GM23338 (cell line): ENCODE data around the gene SLC8A1. TPM values are rescaled to one million over a fixed set of nuclear protein-coding genes. Genes with fewer than 3 reads are reported as not detected.

Experiments used
- CREB1 ChIP-seq: fragments of 250-450 bp; sonication (Bioruptor Pico); IDR thresholded peaks from 2 replicates; pipeline ENCODE4 v1.5.0; 2020; ENCODE audit warnings: low read depth, mild to moderate bottlenecking, moderate library complexity
- ETS1 ChIP-seq: IDR thresholded peaks from 2 replicates; pipeline ENCODE4 v1.6.1; 2016; ENCODE audit warnings: antibody characterized with exemption
- JUNB ChIP-seq: IDR thresholded peaks from one replicate; pipeline ENCODE4 v1.6.1; 2016; ENCODE audit warnings: antibody characterized with exemption; ENCODE audit not compliant: unreplicated experiment
- NANOG ChIP-seq: IDR thresholded peaks from 2 replicates; pipeline ENCODE4 v1.6.1; 2016; ENCODE audit warnings: antibody characterized with exemption, borderline replicate concordance
- ZNF114 ChIP-seq: fragments of 250-450 bp; sonication (Bioruptor Pico); IDR thresholded peaks from 2 replicates; pipeline ENCODE4 v1.5.0; 2020; ENCODE audit warnings: mild to moderate bottlenecking, moderate library complexity
- ZNF462 ChIP-seq: fragments of 250-450 bp; sonication (Bioruptor Pico); IDR thresholded peaks from 2 replicates; pipeline ENCODE4 v1.5.0; 2020; ENCODE audit warnings: mild to moderate bottlenecking, moderate library complexity
- polyA plus RNA-seq: library from polyadenylated mRNA; unstranded; fragments of >200 nt; fragmentation: Nextera tagmentation; extraction: Ambion mirVana; gene quantifications from 2 replicates; pipeline ENCODE4 v1.2.1, GENCODE V29; 2016
- total RNA-seq: library from RNA; depleted of rRNA; stranded (reverse); fragments of >200 nt; shearing (Covaris generic); gene quantifications from 2 replicates; pipeline ENCODE4 v1.2.3, GENCODE V29; 2014
- TF ChIP-seq, protein P1 (sequence below): IDR thresholded peaks from one replicate; pipeline ENCODE4 v1.6.1; 2018; ENCODE audit warnings: antibody characterized with exemption; ENCODE audit not compliant: unreplicated experiment

The SLC8A1 gene
- total and polyA plus RNA-seq, 2 experiments from 2014 or later, result 2.5 to 3.3 TPM

DNA sequence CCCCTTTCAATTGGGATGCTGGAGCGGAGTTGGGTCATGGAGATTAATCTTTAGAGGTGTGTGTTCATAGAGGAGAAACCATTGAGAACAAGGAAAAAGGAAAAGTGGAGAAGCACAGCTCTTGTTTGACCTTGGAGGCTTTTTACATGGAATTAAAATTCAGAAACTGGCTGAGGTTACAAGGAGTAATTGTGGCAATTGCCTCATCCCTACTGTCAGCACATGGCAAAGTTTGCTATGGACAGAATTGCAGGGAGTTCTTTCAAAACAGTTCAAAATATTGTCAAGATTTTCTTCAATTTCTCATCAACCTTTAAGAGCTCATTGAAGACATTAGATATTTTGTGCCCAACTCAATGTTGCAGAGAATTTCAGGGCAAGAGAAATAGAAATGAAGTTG lies 232.7 kb downstream of the SLC8A1 start (continued):
- no peak for TF ChIP-seq ZNF462 (CRISPR knock-in tag)
- TF ChIP-seq CREB1 (CRISPR knock-in tag), result no peak
- TF ChIP-seq ZNF114, result no peak
- TF ChIP-seq, protein P1, sequence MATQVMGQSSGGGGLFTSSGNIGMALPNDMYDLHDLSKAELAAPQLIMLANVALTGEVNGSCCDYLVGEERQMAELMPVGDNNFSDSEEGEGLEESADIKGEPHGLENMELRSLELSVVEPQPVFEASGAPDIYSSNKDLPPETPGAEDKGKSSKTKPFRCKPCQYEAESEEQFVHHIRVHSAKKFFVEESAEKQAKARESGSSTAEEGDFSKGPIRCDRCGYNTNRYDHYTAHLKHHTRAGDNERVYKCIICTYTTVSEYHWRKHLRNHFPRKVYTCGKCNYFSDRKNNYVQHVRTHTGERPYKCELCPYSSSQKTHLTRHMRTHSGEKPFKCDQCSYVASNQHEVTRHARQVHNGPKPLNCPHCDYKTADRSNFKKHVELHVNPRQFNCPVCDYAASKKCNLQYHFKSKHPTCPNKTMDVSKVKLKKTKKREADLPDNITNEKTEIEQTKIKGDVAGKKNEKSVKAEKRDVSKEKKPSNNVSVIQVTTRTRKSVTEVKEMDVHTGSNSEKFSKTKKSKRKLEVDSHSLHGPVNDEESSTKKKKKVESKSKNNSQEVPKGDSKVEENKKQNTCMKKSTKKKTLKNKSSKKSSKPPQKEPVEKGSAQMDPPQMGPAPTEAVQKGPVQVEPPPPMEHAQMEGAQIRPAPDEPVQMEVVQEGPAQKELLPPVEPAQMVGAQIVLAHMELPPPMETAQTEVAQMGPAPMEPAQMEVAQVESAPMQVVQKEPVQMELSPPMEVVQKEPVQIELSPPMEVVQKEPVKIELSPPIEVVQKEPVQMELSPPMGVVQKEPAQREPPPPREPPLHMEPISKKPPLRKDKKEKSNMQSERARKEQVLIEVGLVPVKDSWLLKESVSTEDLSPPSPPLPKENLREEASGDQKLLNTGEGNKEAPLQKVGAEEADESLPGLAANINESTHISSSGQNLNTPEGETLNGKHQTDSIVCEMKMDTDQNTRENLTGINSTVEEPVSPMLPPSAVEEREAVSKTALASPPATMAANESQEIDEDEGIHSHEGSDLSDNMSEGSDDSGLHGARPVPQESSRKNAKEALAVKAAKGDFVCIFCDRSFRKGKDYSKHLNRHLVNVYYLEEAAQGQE, result no peak
- no peak for TF ChIP-seq NANOG
- TF ChIP-seq ETS1, result no peak
- no peak for TF ChIP-seq JUNB
